Subcutaneous abdominal adipose tissue (tissue), 5 donors: ENCODE results near the gene SEMA3B.

Source experiments
- H3K27ac ChIP-seq: one replicate; pipeline ENCODE4 v1.7.0; 2013; ENCODE audit warnings: low read depth, mild to moderate bottlenecking, inconsistent platforms, low read length, moderate library complexity
- H3K27me3 ChIP-seq, 5 donors: one replicate each; pipeline ENCODE4 v1.7.0; 2013; ENCODE audit warnings: low read length in 5 of 5, inconsistent platforms in 1 of 5; ENCODE audit not compliant: control insufficient read depth in 5 of 5, insufficient read depth in 4 of 5
- H3K36me3 ChIP-seq, 5 donors: one replicate each; pipeline ENCODE4 v1.7.0; 2013; ENCODE audit warnings: low read length in 5 of 5; ENCODE audit not compliant: control insufficient read depth in 5 of 5, insufficient read depth in 5 of 5
- H3K4me1 ChIP-seq, 5 donors: one replicate each; pipeline ENCODE4 v1.7.0; 2013; ENCODE audit warnings: low read length in 5 of 5, mild to moderate bottlenecking in 3 of 5, moderate library complexity in 1 of 5; ENCODE audit not compliant: control insufficient read depth in 5 of 5, insufficient read depth in 5 of 5
- H3K4me3 ChIP-seq, 5 donors: one replicate each; pipeline ENCODE4 v1.7.0; 2013; ENCODE audit warnings: low read length in 5 of 5, low read depth in 1 of 5
- H3K9ac ChIP-seq, 5 donors: one replicate each; pipeline ENCODE4 v1.7.0; 2013; ENCODE audit warnings: low read length in 5 of 5, mild to moderate bottlenecking in 4 of 5, moderate library complexity in 3 of 5
- H3K9me3 ChIP-seq, 5 donors: one replicate each; pipeline ENCODE4 v1.7.0; 2013; ENCODE audit warnings: low read length in 5 of 5; ENCODE audit not compliant: control insufficient read depth in 5 of 5
- donor health status: healthy.
- donor health status: healthy.
- donor health status: healthy.
- donor health status: healthy.
- donor health status: healthy.

SEMA3B gene

GRCh38 chr3:50318615-50319014, 49.7 kb downstream of the SEMA3B start:
- Histone ChIP-seq H3K9me3 (no peaks in the 10 kb centered on the region), H3K4me1 (peaks cover 26 to 82% (median 71%) of the 10 kb centered on the region in 5 donors), H3K27me3 (no peaks in the 10 kb centered on the region), H3K9ac (peak overlapping the region in 2 of 5 donors; percentile 10 to 53), H3K36me3 (peaks cover 0 to 54% (median 49%) of the 10 kb centered on the region in 5 donors), H3K27ac (no peak overlapping the region), H3K4me3 (peak overlapping the region in 4 of 5 donors; percentile 22 to 95 (median 80))

- Histone ChIP-seq H3K27ac (no peak overlapping the region), H3K4me1 (peaks cover 28 to 84% (median 73%) of the 10 kb centered on the region in 5 donors), H3K36me3 (peaks cover 0 to 54% (median 49%) of the 10 kb centered on the region in 5 donors), H3K9ac (peak overlapping the region in 2 of 5 donors; percentile 10 to 53), H3K4me3 (peak overlapping the region; percentile 22 to 95 (median 79)), H3K9me3 (no peaks in the 10 kb centered on the region), H3K27me3 (no peaks in the 10 kb centered on the region)
These were observed 50.4 kb downstream of the SEMA3B start for GRCh38 chr3:50319181-50319893.

GRCh38 chr3:50319894-50320625, 51.1 kb downstream of the SEMA3B start:
- H3K27ac ChIP-seq, result peak overlapping the region; percentile 86
- peaks cover 0 to 46% (median 44%) of the 10 kb centered on the region in 5 donors for H3K36me3 ChIP-seq
- no peaks in the 10 kb centered on the region for H3K9me3 ChIP-seq
- H3K27me3 ChIP-seq, result no peaks in the 10 kb centered on the region
- peak overlapping the region; percentile 72 to 95 (median 84) for H3K9ac ChIP-seq
- H3K4me3 ChIP-seq, result peak overlapping the region; percentile 76 to 97 (median 81)
- H3K4me1 ChIP-seq, result peaks cover 31 to 83% (median 73%) of the 10 kb centered on the region in 5 donors

GRCh38 chr3:50320853-50321335, 51.9 kb downstream of the SEMA3B start:
- H3K27me3 ChIP-seq, result no peaks in the 10 kb centered on the region
- peak overlapping the region; percentile 86 for H3K27ac ChIP-seq
- H3K36me3 ChIP-seq, result peaks cover 0 to 47% (median 44%) of the 10 kb centered on the region in 5 donors
- peaks cover 29 to 86% (median 77%) of the 10 kb centered on the region in 5 donors for H3K4me1 ChIP-seq
- peak overlapping the region; percentile 76 to 97 (median 81) for H3K4me3 ChIP-seq
- peak overlapping the region; percentile 72 to 95 (median 84) for H3K9ac ChIP-seq
- H3K9me3 ChIP-seq, result no peaks in the 10 kb centered on the region

- Histone ChIP-seq H3K27ac (peak overlapping the region; percentile 86), H3K9ac (peak overlapping the region in 4 of 5 donors; percentile 76 to 95 (median 84)), H3K4me3 (peak overlapping the region; percentile 59 to 95 (median 79)), H3K4me1 (peaks cover 29 to 82% (median 77%) of the 10 kb centered on the region in 5 donors), H3K9me3 (no peaks in the 10 kb centered on the region), H3K36me3 (peaks cover 0 to 48% (median 43%) of the 10 kb centered on the region in 5 donors), H3K27me3 (no peaks in the 10 kb centered on the region)
These were observed 52.6 kb downstream of the SEMA3B start for GRCh38 chr3:50321336-50322114.

- peak overlapping the region in 3 of 5 donors; percentile 62 to 95 (median 76) for H3K9ac ChIP-seq
- no peaks in the 10 kb centered on the region for H3K9me3 ChIP-seq
- H3K36me3 ChIP-seq, result peaks cover 0 to 43% (median 38%) of the 10 kb centered on the region in 5 donors
- peaks cover 28 to 81% (median 78%) of the 10 kb centered on the region in 5 donors for H3K4me1 ChIP-seq
- H3K4me3 ChIP-seq, result peak overlapping the region; percentile 46 to 95 (median 79)
- H3K27ac ChIP-seq, result peak overlapping the region; percentile 86
- no peaks in the 10 kb centered on the region for H3K27me3 ChIP-seq
These were observed 53.1 kb downstream of the SEMA3B start for GRCh38 chr3:50322115-50322385.

GRCh38 chr3:50322386-50323091, 53.6 kb downstream of the SEMA3B start, which contains the start of gene HYAL2:
TSS of gene HYAL2 (minus strand) at chr3:50322745. CDS start at chr3:50320489, 2,256 bp downstream.
- Histone ChIP-seq H3K27me3 (no peaks in the 10 kb centered on the region), H3K9ac (peak within 1 kb of the TSS in 4 of 5 donors; percentile 76 to 95 (median 84)), H3K36me3 (peaks cover 0 to 38% (median 33%) of the 10 kb centered on the region in 5 donors), H3K9me3 (no peaks in the 10 kb centered on the region), H3K27ac (peak within 1 kb of the TSS; percentile 86), H3K4me1 (peaks cover 27 to 81% (median 78%) of the 10 kb centered on the region in 5 donors), H3K4me3 (peak within 1 kb of the TSS; percentile 59 to 95 (median 79))

- Histone ChIP-seq H3K27ac (peak overlapping the region; percentile 86), H3K9ac (peak overlapping the region in 2 of 5 donors; percentile 76 to 95), H3K9me3 (no peaks in the 10 kb centered on the region), H3K36me3 (peaks cover 0 to 33% (median 28%) of the 10 kb centered on the region in 5 donors), H3K4me1 (peaks cover 27 to 79% (median 75%) of the 10 kb centered on the region in 5 donors), H3K27me3 (no peaks in the 10 kb centered on the region), H3K4me3 (peak overlapping the region in 4 of 5 donors; percentile 16 to 95 (median 80))
These were observed 54.2 kb downstream of the SEMA3B start for GRCh38 chr3:50323092-50323600.
